ENCODE results near the gene NFIX. TPM values are rescaled to one million over a fixed set of nuclear protein-coding genes. Genes with fewer than 3 reads are reported as not detected.

The NFIX gene
- total and polyA plus RNA-seq, 2 of the 13 experiments (the other 11 are each of a cell fraction or from before 2014, with no cell fraction given): 3.4 to 5.4 TPM

- TF ChIP-seq PRDM10 (CRISPR knock-in tag; IDR thresholded peaks at IDR 0.05; ENCODE audit: low read depth) (no peak), TBX2 (CRISPR knock-in tag; IDR thresholded peaks at IDR 0.05; ENCODE audit: borderline replicate concordance) (peak; percentile 2; the same call in 1 of the 2 replicates), ZNF280D (CRISPR knock-in tag; IDR thresholded peaks at IDR 0.05) (no peak), SP5 (CRISPR knock-in tag; IDR thresholded peaks at IDR 0.05; ENCODE audit: borderline replicate concordance, low read depth) (peak; percentile 48; the same call in 1 of the 2 replicates), MED1 (CRISPR knock-in tag; IDR thresholded peaks at IDR 0.05) (no peak), ZNF17 (CRISPR knock-in tag; IDR thresholded peaks at IDR 0.05) (no peak), AHR (CRISPR knock-in tag; IDR thresholded peaks at IDR 0.05) (peak; percentile 53; the same call in 1 of the 2 replicates), PHF20 (CRISPR knock-in tag; IDR thresholded peaks at IDR 0.05) (no peak), YEATS4 (CRISPR knock-in tag; IDR thresholded peaks at IDR 0.05; ENCODE audit: borderline replicate concordance) (0 out of 2 replicates have a peak, but pooled peaks have one; percentile 31), NFE2L1 (CRISPR knock-in tag; IDR thresholded peaks at IDR 0.05; ENCODE audit: borderline replicate concordance) (no peak), ZXDC (CRISPR knock-in tag; IDR thresholded peaks at IDR 0.05) (no peak), ZSCAN25 (CRISPR knock-in tag; IDR thresholded peaks at IDR 0.05) (no peak), ZNF12 (CRISPR knock-in tag; IDR thresholded peaks at IDR 0.05) (no peak), SMAD9 (CRISPR knock-in tag; IDR thresholded peaks at IDR 0.05) (no peak), HIVEP1 (CRISPR knock-in tag; IDR thresholded peaks at IDR 0.05) (peak; percentile 62; the same call in 1 of the 2 replicates), ATF4 (CRISPR knock-in tag; IDR thresholded peaks at IDR 0.05) (no peak), TAF1 (CRISPR knock-in tag; IDR thresholded peaks at IDR 0.05) (peak; percentile 28; the same call in 1 of the 2 replicates)
Observed at GRCh38 chr19:13118424-13119193, 123.3 kb downstream of the NFIX start (continued).
